Upper lobe of left lung (tissue), 6 donors: ENCODE measurements around the gene TUFM. TPM values are rescaled to one million over a fixed set of nuclear protein-coding genes. Genes with fewer than 3 reads are reported as not detected.

Experiments
- ATAC-seq, 2 donors: fragments of 200-7000 bp; cut with Tn5 transposase; one replicate each; pipeline ENCODE4 v1.9.1; 2022; ENCODE audit warnings: mild to moderate bottlenecking in 2 of 2, moderate library complexity in 2 of 2; ENCODE audit not compliant: low FRiP score in 2 of 2
- DNase-seq, 2 donors: peaks; one replicate each; pipeline ENCODE4 v3.0.0-alpha.2; 2019 to 2020
- H3K27ac ChIP-seq, 4 donors: fragments of 200-600 bp; sonication (generic); one replicate each; pipeline ENCODE4 v1.5.1; 2016 to 2019
- H3K27me3 ChIP-seq, 4 donors: fragments of 200-600 bp; sonication (generic); one replicate each; pipeline ENCODE4 v1.5.1; 2017 to 2019
- H3K36me3 ChIP-seq, 4 donors: fragments of 200-600 bp; sonication (generic); one replicate each; pipeline ENCODE4 v1.5.1; 2016 to 2019
- H3K4me1 ChIP-seq, 4 donors: fragments of 200-600 bp; sonication (generic); one replicate each; pipeline ENCODE4 v1.5.1; 2018 to 2019
- H3K4me3 ChIP-seq, 4 donors: fragments of 200-600 bp; sonication (generic); one replicate each; pipeline ENCODE4 v1.5.1; 2017 to 2019; ENCODE audit warnings: mild to moderate bottlenecking in 2 of 4, moderate library complexity in 1 of 4
- H3K9me3 ChIP-seq, 4 donors: fragments of 200-600 bp; sonication (generic); one replicate each; pipeline ENCODE4 v1.5.1; 2018 to 2019
- CTCF ChIP-seq, 6 experiments: fragments of 450-650 bp in 4 of 6; fragments of 200-600 bp in 2 of 6; sonication (generic) in 2 of 6; IDR thresholded peaks; one replicate each; pipeline ENCODE4 v1.5.1; 2016 to 2019; ENCODE audit warnings: antibody characterized with exemption in 6 of 6
- EP300 ChIP-seq, 4 donors: sonication (generic); formaldehyde crosslinking; IDR thresholded peaks; one replicate each; pipeline ENCODE4 v1.5.1; 2017; ENCODE audit warnings: antibody characterized with exemption in 4 of 4, control low read depth in 2 of 4
- POLR2A ChIP-seq, 4 donors: fragments of 450-650 bp; IDR thresholded peaks; one replicate each; pipeline ENCODE4 v1.5.1; 2016 to 2017; ENCODE audit warnings: antibody characterized with exemption in 4 of 4, mild to moderate bottlenecking in 2 of 4
- POLR2AphosphoS5 ChIP-seq, 2 donors: sonication (generic); formaldehyde crosslinking; IDR thresholded peaks; one replicate each; pipeline ENCODE4 v1.5.1; 2017; ENCODE audit warnings: antibody characterized with exemption in 2 of 2
- WGBS, 2 donors: methylation state at CpG; one replicate each; pipeline ENCODE4 v1.1.5; 2017 to 2018; 5-methylcytosine and 5-hydroxymethylcytosine counted together
- total RNA-seq, 6 donors: library from RNA; depleted of rRNA in 4 of 6; stranded (reverse); fragments of >200 nt in 4 of 6; gene quantifications; one replicate each; pipeline versions ENCODE4 v1.1.0 to v1.2.1, GENCODE V29; 2016 to 2021
- donor health status: DM: no; HTN: no; CAD: no; lungs with moderate emphysema.
- donor health status: DM: no; HTN: yes; CAD: no; lungs with severe emphysema.

TUFM gene
- total RNA-seq, 6 donors from 2014 or later: 87.7 to 143 (median 118) TPM

DNA sequence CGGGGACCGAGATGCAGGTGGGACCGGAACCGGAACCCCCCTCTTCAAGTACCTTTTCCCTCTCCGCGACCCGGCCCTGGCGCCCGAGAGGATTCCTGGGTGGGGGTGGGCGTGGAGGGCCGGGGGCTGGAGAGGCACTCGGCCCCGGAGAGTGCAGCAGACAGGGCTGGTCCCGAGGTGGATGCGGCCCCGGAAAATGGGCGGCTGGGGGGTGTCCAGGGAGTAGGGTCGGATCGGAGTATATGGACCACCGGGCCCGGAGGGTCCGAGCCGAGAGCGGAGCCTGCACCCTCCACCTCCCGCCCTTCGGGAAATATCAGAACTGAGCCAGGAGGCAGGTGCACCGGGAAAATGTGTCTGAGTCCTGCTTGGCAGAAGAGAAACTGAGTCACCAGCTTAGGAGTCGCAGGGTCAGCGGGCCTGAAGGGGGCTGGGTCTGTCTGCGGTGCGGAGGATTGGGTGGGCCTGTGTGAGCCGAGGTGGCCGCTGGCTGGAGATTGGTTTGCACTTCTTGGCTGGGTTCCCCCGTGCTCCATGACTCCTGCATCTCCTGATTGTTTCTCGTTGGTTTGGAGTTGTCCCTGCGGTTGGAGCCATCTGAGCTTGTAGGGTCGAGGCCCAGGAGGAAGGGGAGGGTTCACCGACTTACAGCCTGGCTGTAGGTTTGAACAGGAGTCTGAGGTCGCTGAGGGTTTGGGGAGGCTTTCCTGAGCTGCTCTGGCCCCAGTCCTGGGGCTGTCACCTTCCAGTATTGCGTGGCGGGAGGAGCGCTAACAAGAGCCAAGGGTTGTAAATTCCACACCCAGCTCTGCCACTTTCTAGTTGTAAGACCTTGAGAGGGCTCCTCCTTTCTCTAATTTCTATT, 18.0 kb upstream of the TUFM start:
- Histone ChIP-seq H3K9me3 (no peaks in the 10 kb centered on the region), H3K27me3 (no peaks in the 10 kb centered on the region), H3K4me1 (peaks cover 11 to 42% (median 15%) of the 10 kb centered on the region in 4 donors), H3K36me3 (peaks cover 9 to 32% (median 23%) of the 10 kb centered on the region in 4 donors), H3K4me3 (peak overlapping the region; percentile 86 to 99 (median 96)), H3K27ac (peak overlapping the region; percentile 88 to 97 (median 92))
- TF ChIP-seq EP300 (IDR thresholded peaks at IDR 0.05): no peak
- TF ChIP-seq POLR2AphosphoS5 (IDR thresholded peaks at IDR 0.05): no peak
- no peak for TF ChIP-seq CTCF (IDR thresholded peaks at IDR 0.05)
- no peak for TF ChIP-seq POLR2A (IDR thresholded peaks at IDR 0.05)
- peak in 1 of 2 donors; percentile 40 for ATAC-seq
- WGBS, 2 donors: 5 to 9% methylated on average over 17 to 32 of the region's 42 CpGs
- DNase-seq: no peak

GRCh38 chr16:28859326-28859725, 13.2 kb upstream of the TUFM start:
- Histone ChIP-seq H3K27me3 (no peaks in the 10 kb centered on the region), H3K4me3 (no peak overlapping the region), H3K4me1 (peaks cover under 1 to 19% (median 5%) of the 10 kb centered on the region in 4 donors), H3K36me3 (no peaks in the 10 kb centered on the region), H3K9me3 (no peaks in the 10 kb centered on the region), H3K27ac (no peak overlapping the region)
- TF ChIP-seq EP300 (IDR thresholded peaks at IDR 0.05): no peak
- no peak for TF ChIP-seq POLR2A (IDR thresholded peaks at IDR 0.05)
- no peak for TF ChIP-seq CTCF (IDR thresholded peaks at IDR 0.05)
- TF ChIP-seq POLR2AphosphoS5 (IDR thresholded peaks at IDR 0.05): no peak
- DNase-seq (no peak), ATAC-seq (no peak)
- 77 to 88% methylated on average over 4 of the region's 4 CpGs for WGBS, 2 donors

GRCh38 chr16:28858421-28858820, 12.3 kb upstream of the TUFM start:
- H3K36me3 ChIP-seq: no peaks in the 10 kb centered on the region
- 89% methylated on average over 8 of the region's 8 CpGs for whole genome bisulfite sequencing, 2 donors
- DNase-seq (no peak), ATAC-seq (no peak)
- no peak overlapping the region for H3K4me3 ChIP-seq
- H3K27ac ChIP-seq: peak overlapping the region in 1 of 4 donors; percentile 10
- no peaks in the 10 kb centered on the region for H3K9me3 ChIP-seq
- H3K27me3 ChIP-seq: no peaks in the 10 kb centered on the region
- TF ChIP-seq POLR2A (IDR thresholded peaks at IDR 0.05): no peak
- no peak for TF ChIP-seq EP300 (IDR thresholded peaks at IDR 0.05)
- H3K4me1 ChIP-seq: peaks cover 0 to 15% (median 2%) of the 10 kb centered on the region in 4 donors

DNA sequence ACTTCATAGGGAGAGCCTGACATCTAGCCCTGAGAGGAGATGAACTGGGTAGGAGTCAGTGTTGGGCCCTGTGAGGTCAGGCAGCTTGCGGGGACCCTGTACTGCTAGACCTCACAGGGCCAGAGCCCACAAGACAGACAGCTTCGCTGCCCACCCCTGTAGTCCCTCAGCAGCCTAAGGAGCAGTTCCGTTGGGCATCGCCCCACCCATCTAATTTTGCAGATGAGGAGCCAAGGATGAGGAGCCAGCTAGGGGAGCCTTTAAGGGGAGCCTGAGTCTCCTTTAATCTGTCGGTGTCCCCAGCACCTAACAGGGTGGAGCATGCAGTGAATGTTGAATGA, 755 bp upstream of the TUFM start:
- DNase-seq (no peak), ATAC-seq (peak in 1 of 2 donors; percentile 18)
- H3K27me3 ChIP-seq: no peaks in the 10 kb centered on the region
- no peaks in the 10 kb centered on the region for H3K9me3 ChIP-seq
- peak overlapping the region; percentile 63 to 98 (median 72) for H3K4me3 ChIP-seq
- peak overlapping the region; percentile 80 to 93 (median 89) for H3K27ac ChIP-seq
- H3K4me1 ChIP-seq: peaks cover 19 to 26% (median 21%) of the 10 kb centered on the region in 4 donors
- H3K36me3 ChIP-seq: peaks cover 8 to 32% (median 29%) of the 10 kb centered on the region in 4 donors
- no peak for TF ChIP-seq CTCF (IDR thresholded peaks at IDR 0.05)
- no peak for TF ChIP-seq POLR2A (IDR thresholded peaks at IDR 0.05)
- no peak for TF ChIP-seq EP300 (IDR thresholded peaks at IDR 0.05)
- WGBS, 2 donors: 0 to 38% methylated on average over 1 to 5 of the region's 5 CpGs

DNA sequence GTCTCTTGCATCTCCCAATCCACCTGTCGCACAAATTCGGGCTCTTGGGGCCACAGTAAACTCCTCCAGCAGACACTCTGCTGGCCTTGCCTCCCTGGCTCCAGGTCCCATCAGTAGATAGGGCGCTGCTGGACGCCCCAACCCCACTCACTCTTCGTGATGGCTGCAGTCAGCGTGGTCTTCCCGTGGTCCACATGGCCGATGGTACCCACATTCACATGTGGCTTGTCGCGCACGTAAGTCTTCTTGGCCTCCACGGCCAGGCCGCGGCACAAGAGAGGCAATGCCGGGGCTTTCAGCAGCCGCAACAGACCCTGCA, 428 bp downstream of the TUFM start:
- H3K4me1 ChIP-seq: peaks cover 19 to 26% (median 21%) of the 10 kb centered on the region in 4 donors
- whole genome bisulfite sequencing, 2 donors: 0% methylated on average over 16 of the region's 16 CpGs; no CpG with 5 or more reads in 1 of the 2 donors
- TF ChIP-seq POLR2A (IDR thresholded peaks at IDR 0.05) (no peak), POLR2AphosphoS5 (IDR thresholded peaks at IDR 0.05) (no peak), CTCF (IDR thresholded peaks at IDR 0.05) (no peak)
- H3K27ac ChIP-seq: peak overlapping the region; percentile 65 to 93 (median 89)
- peak overlapping the region; percentile 64 to 98 (median 80) for H3K4me3 ChIP-seq
- no peaks in the 10 kb centered on the region for H3K27me3 ChIP-seq
- ATAC-seq (no peak), DNase-seq (no peak)
- H3K9me3 ChIP-seq: no peaks in the 10 kb centered on the region
- peaks cover 8 to 44% (median 36%) of the 10 kb centered on the region in 4 donors for H3K36me3 ChIP-seq
